ENCODE data around the gene MERTK.
"Not testable (repeated sequence)": the region's sequence is repeated elsewhere in the genome, so short reads cannot be mapped to it uniquely, and the experiment has no call there.

Gene MERTK

GRCh38 chr2:111903930-111904439 is 5.6 kb downstream of the MERTK start:
- no peak for TF ChIP-seq ZNF274 (IDR thresholded peaks at IDR 0.05; ENCODE audit: low read depth, low read length)
- no peak overlapping the region for H3K4me3 ChIP-seq (ENCODE audit: low read length)

- no peak for TF ChIP-seq ZNF274 (IDR thresholded peaks at IDR 0.05; ENCODE audit: low read depth, low read length)
- no peak overlapping the region for H3K4me3 ChIP-seq (ENCODE audit: low read length)
Measured at GRCh38 chr2:111904726-111905474, 6.5 kb downstream of the MERTK start.

- H3K4me3 ChIP-seq (ENCODE audit: low read length): not testable (repeated sequence)
Measured at GRCh38 chr2:111905475-111905869, 7.1 kb downstream of the MERTK start.

- TF ChIP-seq ZNF274 (IDR thresholded peaks at IDR 0.05; ENCODE audit: low read depth, low read length): no peak
- H3K4me3 ChIP-seq (ENCODE audit: low read length): peak overlapping the region; percentile 27; the same call in 1 of the 2 replicates
Measured at GRCh38 chr2:111905990-111906735, 7.8 kb downstream of the MERTK start.

GRCh38 chr2:111908578-111908977 is 10.2 kb downstream of the MERTK start:
- TF ChIP-seq ZNF274 (IDR thresholded peaks at IDR 0.05; ENCODE audit: low read depth, low read length): no peak
- no peak overlapping the region for H3K4me3 ChIP-seq (ENCODE audit: low read length)

- no peak overlapping the region for H3K4me3 ChIP-seq (ENCODE audit: low read length)
- no peak for TF ChIP-seq ZNF274 (IDR thresholded peaks at IDR 0.05; ENCODE audit: low read depth, low read length)
Measured at GRCh38 chr2:111909079-111909478, 10.7 kb downstream of the MERTK start.

- H3K4me3 ChIP-seq (ENCODE audit: low read length): not testable (repeated sequence)
Measured at GRCh38 chr2:111909997-111910396, 11.6 kb downstream of the MERTK start.

GRCh38 chr2:111910609-111911277 is 12.3 kb downstream of the MERTK start:
- TF ChIP-seq ZNF274 (IDR thresholded peaks at IDR 0.05; ENCODE audit: low read depth, low read length): no peak
- H3K4me3 ChIP-seq (ENCODE audit: low read length): no peak overlapping the region

- H3K4me3 ChIP-seq (ENCODE audit: low read length): not testable (repeated sequence)
Measured at GRCh38 chr2:111911295-111911977, 13.0 kb downstream of the MERTK start.

- H3K4me3 ChIP-seq (ENCODE audit: low read length): no peak overlapping the region
- TF ChIP-seq ZNF274 (IDR thresholded peaks at IDR 0.05; ENCODE audit: low read depth, low read length): no peak
Measured at GRCh38 chr2:111912547-111912946, 14.1 kb downstream of the MERTK start.

GRCh38 chr2:111917106-111917505 is 18.7 kb downstream of the MERTK start:
- TF ChIP-seq ZNF274 (IDR thresholded peaks at IDR 0.05; ENCODE audit: low read depth, low read length): no peak
- no peak overlapping the region for H3K4me3 ChIP-seq (ENCODE audit: low read length)

GRCh38 chr2:111918383-111918806 is 20.0 kb downstream of the MERTK start:
- no peak overlapping the region for H3K4me3 ChIP-seq (ENCODE audit: low read length)
- TF ChIP-seq ZNF274 (IDR thresholded peaks at IDR 0.05; ENCODE audit: low read depth, low read length): no peak

GRCh38 chr2:111919365-111919764 is 21.0 kb downstream of the MERTK start:
- no peak for TF ChIP-seq ZNF274 (IDR thresholded peaks at IDR 0.05; ENCODE audit: low read depth, low read length)
- no peak overlapping the region for H3K4me3 ChIP-seq (ENCODE audit: low read length)

Measured in GM08714 (cell line).